GM19324 (cell line): Measurements from ENCODE around the gene WDR76.
"Not testable (repeated sequence)": the region's sequence is repeated elsewhere in the genome, so short reads cannot be mapped to it uniquely, and the experiment has no call there.

Experiments used
- ATAC-seq: cut with Tn5 transposase; IDR thresholded peaks from one replicate; pipeline ENCODE4 v1.9.1; 2021; ENCODE audit warnings: mild to moderate bottlenecking, moderate library complexity; ENCODE audit not compliant: unreplicated experiment, low FRiP score

Gene WDR76

GRCh38 chr15:43826508-43827341, at the start of gene WDR76:
TSS of gene WDR76 (plus strand) at chr15:43827002. CDS start at chr15:43827033, 31 bp downstream.
- ATAC-seq: peak; percentile 66

GRCh38 chr15:43777267-43777914, 49.4 kb upstream of the WDR76 start:
- peak; percentile 42 for ATAC-seq

GRCh38 chr15:43779016-43779415, 47.8 kb upstream of the WDR76 start:
- no peak for ATAC-seq

GRCh38 chr15:43789409-43789808, 37.4 kb upstream of the WDR76 start:
- ATAC-seq: no peak

- ATAC-seq: peak; percentile 93
Observed at GRCh38 chr15:43791993-43792760, 34.6 kb upstream of the WDR76 start, which contains the start of gene SERF2. TSS of gene SERF2 (plus strand) at chr15:43792320. CDS start at chr15:43792377, 57 bp downstream.

- peak; percentile 23 for ATAC-seq
Observed at GRCh38 chr15:43792761-43793476, 33.9 kb upstream of the WDR76 start.

GRCh38 chr15:43793647-43794046, 33.2 kb upstream of the WDR76 start:
- no peak for ATAC-seq

- ATAC-seq: no peak
Observed at GRCh38 chr15:43794269-43795037, 32.3 kb upstream of the WDR76 start.

GRCh38 chr15:43795197-43795596, 31.6 kb upstream of the WDR76 start:
- no peak for ATAC-seq

GRCh38 chr15:43795997-43796396, 30.8 kb upstream of the WDR76 start:
- ATAC-seq: no peak

- ATAC-seq: no peak
Observed at GRCh38 chr15:43796566-43796965, 30.2 kb upstream of the WDR76 start.

GRCh38 chr15:43799209-43799944, 27.4 kb upstream of the WDR76 start:
- no peak for ATAC-seq

GRCh38 chr15:43799945-43800285, 26.9 kb upstream of the WDR76 start, which contains the start of gene SERINC4:
TSS of gene SERINC4 (minus strand) at chr15:43800220. CDS start at chr15:43799986, 234 bp downstream.
- ATAC-seq: no peak

- ATAC-seq: peak; percentile 84
Observed at GRCh38 chr15:43800286-43801141, 26.3 kb upstream of the WDR76 start, which contains the start of gene HYPK. TSS of gene HYPK (plus strand) at chr15:43800599. CDS start at chr15:43800623, 24 bp downstream.

GRCh38 chr15:43802676-43803075, 24.1 kb upstream of the WDR76 start:
- not testable (repeated sequence) for ATAC-seq

GRCh38 chr15:43808435-43808950, 18.3 kb upstream of the WDR76 start:
- no peak for ATAC-seq

- no peak for ATAC-seq
Observed at GRCh38 chr15:43808960-43809678, 17.7 kb upstream of the WDR76 start.
